T-helper 2 cell (primary cell): ENCODE measurements around the gene GOLGA6L26.
A peak's percentile ranks its signal among the peaks of the same experiment; 100 is the strongest.
"Not testable (repeated sequence)": the region's sequence is repeated elsewhere in the genome, so short reads cannot be mapped to it uniquely, and the experiment has no call there.

Experiments used
- DNase-seq, 5 experiments: peaks; one replicate each; pipeline versions ENCODE4 v3.0.0 to v3.0.0-alpha.2; 2012 to 2022
- total RNA-seq, 2 donors: gene quantifications; one replicate each; lab custom pipeline; 2026; lab: John Stamatoyannopoulos, UW

Gene GOLGA6L26
- 0 reads per million in 2 donors for total RNA-seq

- not testable (repeated sequence) for DNase-seq
Measured at GRCh38 chr15:23334096-23334495, at the start of gene GOLGA6L26. Gene GOLGA6L26, minus strand, starts transcription at chr15:23334196. Its CDS starts 61 bp downstream, at chr15:23334135.

DNA sequence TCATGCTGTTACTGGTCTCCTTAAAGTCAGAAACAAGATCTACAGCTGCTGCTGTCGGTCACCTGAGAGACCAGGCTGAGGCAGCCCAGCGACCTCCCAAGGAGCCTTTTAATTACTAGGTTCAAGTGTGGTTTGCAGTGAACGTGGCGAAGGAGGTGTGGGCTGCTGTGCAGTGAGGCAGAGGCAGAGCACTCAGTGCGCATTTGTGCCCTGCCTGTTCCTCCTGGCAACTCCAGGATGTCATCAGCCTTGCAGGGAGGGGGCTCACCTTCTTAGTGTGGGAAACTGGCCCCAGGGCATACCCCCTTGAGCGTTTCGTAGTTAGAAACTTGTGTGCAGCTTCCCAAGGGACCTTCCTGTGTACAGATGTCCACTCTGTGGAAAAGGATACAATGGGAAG, 47.2 kb upstream of the GOLGA6L26 start:
- not testable (repeated sequence) for DNase-seq

- DNase-seq = not testable (repeated sequence)
Measured at GRCh38 chr15:23380700-23381099, 46.7 kb upstream of the GOLGA6L26 start.

- DNase-seq = not testable (repeated sequence)
Measured at GRCh38 chr15:23378946-23379345, 45.0 kb upstream of the GOLGA6L26 start.

DNA sequence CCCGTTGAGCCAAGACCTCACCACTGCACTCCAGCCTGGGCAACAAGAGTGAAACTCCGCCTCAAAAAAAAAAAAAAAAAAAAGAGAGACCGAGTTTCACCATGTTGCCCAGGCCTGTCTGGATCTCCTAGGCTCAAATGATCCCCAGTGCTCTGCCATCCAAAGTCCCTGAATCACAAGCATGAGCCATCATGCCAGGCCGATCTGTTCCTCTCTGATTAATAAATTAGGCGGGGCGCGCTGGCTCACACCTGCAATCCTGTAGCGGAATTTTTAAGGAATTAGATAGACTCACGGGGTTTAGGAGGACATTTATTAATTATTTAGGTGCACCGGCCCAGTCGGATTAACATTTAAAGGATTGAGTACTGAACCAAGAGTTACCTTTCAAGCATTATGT, 40.2 kb upstream of the GOLGA6L26 start:
- DNase-seq = not testable (repeated sequence)

GRCh38 chr15:23372891-23373600, 39.0 kb upstream of the GOLGA6L26 start:
- DNase-seq = not testable (repeated sequence)

DNA sequence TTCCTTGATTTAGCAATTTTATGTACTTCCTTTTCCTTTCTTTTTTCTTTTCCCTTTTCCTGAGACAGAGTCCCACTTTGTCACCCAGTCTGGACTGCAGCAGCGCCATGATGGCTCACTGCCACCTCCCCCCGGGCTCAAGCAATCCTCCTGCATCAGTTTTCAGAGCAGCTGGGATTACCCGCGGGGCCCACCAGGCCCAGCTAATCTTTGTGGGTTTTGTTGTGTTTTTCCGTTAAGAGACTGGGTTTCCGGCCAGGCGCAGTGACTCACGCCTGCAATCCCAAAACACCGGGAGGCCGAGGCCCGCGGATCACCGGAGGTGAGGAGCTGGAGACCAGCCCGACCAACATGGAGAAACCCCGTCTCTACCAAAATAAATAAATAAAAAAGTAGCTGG, 38.3 kb upstream of the GOLGA6L26 start:
- DNase-seq = no peak

DNA sequence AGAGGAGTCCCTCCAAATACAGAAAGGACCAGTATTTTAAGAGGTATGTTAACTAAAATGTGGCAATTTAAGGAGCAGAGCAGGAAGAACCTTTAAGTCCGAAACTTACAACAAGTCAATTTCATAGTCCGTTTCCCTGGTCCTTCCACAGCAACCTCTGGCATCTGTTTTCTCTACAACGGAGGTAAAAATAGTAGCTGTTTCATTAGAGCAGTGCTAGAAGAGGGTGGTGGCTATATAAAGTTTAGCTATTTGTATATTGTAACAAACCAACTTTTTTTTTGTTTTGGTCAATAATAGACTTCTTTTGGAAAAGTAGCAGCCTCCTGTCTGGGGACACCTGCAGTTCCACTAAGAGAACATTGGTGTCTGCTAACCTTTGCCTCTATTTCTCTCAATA, 37.9 kb upstream of the GOLGA6L26 start:
- not testable (repeated sequence) for DNase-seq

GRCh38 chr15:23371134-23371533, 37.1 kb upstream of the GOLGA6L26 start:
- DNase-seq = not testable (repeated sequence)

- DNase-seq = no peak
Measured at GRCh38 chr15:23370578-23370977, 36.6 kb upstream of the GOLGA6L26 start.

GRCh38 chr15:23364261-23364660, 30.3 kb upstream of the GOLGA6L26 start:
- not testable (repeated sequence) for DNase-seq

DNA sequence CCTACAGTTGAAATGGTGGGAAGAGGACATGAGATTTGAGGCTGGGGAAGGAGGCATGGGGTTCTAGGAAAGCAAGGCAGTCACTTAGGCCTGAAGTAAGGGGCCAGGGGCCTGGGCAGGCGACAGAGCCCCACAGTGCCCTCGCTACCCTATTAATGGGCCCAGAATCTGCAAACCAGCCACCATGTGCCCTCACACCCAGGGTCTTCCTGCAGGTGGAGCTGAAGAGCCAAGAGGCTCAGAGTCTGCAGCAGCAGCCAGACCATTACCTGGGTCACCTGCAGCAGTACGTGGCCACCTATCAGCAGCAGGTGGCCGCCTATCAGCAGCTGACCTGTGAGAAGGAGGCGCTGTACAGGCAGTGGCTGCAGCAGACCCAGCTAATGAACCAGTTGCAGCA, 28.6 kb upstream of the GOLGA6L26 start:
- DNase-seq = not testable (repeated sequence)

DNA sequence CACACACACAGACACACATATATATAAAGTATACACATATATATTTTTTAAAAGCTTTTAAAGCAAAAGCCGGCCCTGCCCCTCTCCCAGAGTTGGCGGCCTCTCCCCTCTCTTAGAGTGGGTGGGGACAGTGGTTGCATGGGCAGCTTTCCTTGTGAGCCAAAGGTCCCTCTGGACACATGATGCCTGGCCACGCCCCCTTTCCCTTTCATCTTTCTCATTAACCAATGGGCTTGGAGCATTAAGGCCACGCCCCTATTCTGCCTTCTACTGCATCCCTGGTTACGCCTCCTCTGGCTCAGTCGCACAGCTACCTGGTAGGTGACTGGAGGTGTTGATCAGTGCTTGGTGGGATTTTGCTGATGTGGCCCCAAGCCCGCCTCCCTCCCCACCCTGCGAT, 20.5 kb upstream of the GOLGA6L26 start, which contains the start of gene GOLGA8S:
Gene GOLGA8S (plus strand): TSS at position 301 of the 400 bp plus-strand sequence. CDS start 62 bp downstream, at position 363.
- not testable (repeated sequence) for DNase-seq

GRCh38 chr15:23311233-23311632, 22.8 kb downstream of the GOLGA6L26 start:
- DNase-seq = not testable (repeated sequence)

DNA sequence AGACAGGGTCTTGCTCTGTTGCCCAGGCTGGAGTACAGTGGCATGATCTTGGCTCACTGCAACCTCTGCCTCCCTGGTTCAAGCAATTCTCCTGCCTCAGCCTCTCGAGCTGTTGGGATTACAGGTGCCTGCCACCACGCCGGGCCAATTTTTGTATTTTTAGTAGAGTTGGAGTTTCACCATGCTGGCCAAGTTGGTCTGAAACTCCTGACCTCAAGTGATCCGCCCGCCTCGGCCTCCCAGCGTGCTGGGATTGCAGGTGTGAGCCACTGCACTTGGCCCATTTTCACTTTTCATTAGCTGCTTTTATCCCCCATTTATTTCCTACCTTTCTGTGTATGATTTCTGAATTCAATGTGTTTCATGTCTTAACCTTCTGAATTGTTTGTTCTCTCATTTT, 28.1 kb downstream of the GOLGA6L26 start:
- not testable (repeated sequence) for DNase-seq

DNA sequence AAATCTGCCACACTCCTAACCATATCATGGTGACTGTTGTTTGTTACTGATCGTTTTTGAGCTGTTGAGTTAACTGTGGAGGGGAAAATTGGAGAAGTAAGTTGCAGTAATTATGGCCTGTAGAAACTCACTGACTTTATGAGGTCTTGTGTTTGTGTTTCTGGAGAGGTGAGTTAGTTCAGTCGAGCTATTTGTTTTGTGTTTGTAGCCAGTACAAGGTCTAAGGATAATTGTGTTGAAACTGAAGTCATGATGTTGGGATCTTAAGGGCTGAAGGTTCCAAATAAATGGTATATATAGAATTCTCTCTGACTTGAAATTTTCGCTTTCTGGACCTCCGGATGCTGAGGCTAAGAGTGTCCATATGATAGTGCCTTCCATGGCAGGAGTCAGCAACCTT, 29.2 kb downstream of the GOLGA6L26 start:
- not testable (repeated sequence) for DNase-seq

- peak in 1 of 5 experiments; percentile 14 for DNase-seq
Measured at GRCh38 chr15:23304267-23304666, 29.7 kb downstream of the GOLGA6L26 start.

DNA sequence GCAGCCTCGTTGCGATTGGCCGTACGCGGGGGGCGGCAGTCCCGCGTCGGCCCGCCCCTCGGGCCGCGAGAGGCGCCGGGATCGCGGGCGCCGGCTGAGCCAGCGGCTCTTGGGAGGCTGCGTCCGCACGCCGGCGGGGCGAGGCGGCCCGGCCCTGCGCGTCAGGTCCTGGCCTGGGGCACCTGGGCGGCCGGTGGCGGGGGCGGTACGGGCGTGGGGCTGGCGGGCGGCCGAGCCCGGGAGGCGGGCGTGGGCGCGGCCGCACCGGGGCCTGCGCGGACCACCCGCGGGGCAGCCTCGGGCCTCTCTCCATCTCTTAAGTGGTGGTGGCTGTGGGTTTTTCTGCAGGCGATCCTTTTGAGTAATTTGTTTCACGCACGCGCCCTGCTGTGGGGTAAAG, 30.3 kb downstream of the GOLGA6L26 start:
- DNase-seq = peak; percentile 11 to 42 (median 13)

DNA sequence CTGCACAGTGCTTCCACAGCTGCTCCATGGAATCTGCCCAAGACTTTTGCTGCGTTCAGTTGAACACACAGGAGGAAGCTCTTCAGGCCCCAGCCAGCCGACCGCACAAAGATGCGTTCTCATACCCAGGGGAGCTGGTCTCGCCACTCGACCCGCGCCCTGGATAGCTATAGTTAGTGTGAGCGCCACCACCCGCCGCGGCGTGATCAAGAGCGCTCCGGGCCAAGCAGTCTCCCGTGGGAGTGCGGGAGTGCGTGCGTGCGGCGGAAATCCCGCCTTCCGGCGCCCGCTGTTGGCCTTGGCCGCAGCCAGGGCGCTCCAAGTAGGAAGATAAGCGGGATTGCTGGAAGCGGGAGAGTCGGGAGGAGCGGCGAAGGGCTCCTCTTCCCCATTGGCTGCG, 30.8 kb downstream of the GOLGA6L26 start:
- not testable (repeated sequence) for DNase-seq
